Brain microvascular endothelial cell (primary cell): ENCODE data around the gene SESTD1.

Experiments used
- DNase-seq: peaks from one replicate; pipeline ENCODE4 v3.0.0-alpha.2; 2020
- H3K27ac ChIP-seq: fragments of 250-450 bp; sonication (Bioruptor Pico); 2 replicates; pipeline ENCODE4 v1.5.1; 2020; ENCODE audit warnings: mild to moderate bottlenecking, moderate library complexity
- H3K27me3 ChIP-seq: fragments of 250-450 bp; sonication (Bioruptor Pico); replicated peaks from 2 replicates; pipeline ENCODE4 v1.5.1; 2020; ENCODE audit warnings: mild to moderate bottlenecking
- H3K36me3 ChIP-seq: fragments of 250-450 bp; sonication (Bioruptor Pico); replicated peaks from 2 replicates; pipeline ENCODE4 v1.5.1; 2020; ENCODE audit warnings: mild to moderate bottlenecking
- H3K4me3 ChIP-seq: 2 replicates; pipeline ENCODE4 v1.5.1; 2011; ENCODE audit warnings: low read depth, mild to moderate bottlenecking, control low read depth, low read length, moderate library complexity
- in situ Hi-C: cut with HindIII; loops from 2 replicates; pipeline ENCODE4 v1.10.0; 2017; ENCODE audit warnings: low sequenced_read_pairs, low pct_ligation_motif_present
- TF ChIP-seq, protein P1 (sequence below): IDR thresholded peaks from 2 replicates; pipeline ENCODE4 v1.5.1; 2011; ENCODE audit warnings: low read depth, mild to moderate bottlenecking, moderate library complexity, low read length, control low read depth, inconsistent platforms; ENCODE audit errors: missing control alignments

The SESTD1 gene

DNA sequence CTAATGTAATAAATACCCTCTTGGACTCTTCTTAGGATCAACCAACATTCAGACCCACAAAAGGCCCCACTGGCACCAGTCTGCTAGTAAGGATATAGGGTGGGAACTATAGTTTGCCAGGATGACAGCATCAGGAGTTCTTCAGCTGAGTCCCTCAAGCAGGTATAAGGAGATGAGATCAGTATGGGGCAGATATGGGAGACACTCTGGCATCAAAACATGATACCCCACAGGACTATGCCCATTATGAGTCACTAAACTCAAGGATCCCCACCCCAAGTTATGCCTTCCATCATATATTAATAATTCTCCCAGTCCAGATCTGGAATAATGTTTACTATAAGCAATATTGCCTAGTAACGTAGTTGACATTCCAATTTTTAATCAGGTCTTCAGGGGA, 131.6 kb downstream of the SESTD1 start:
- TF ChIP-seq, protein P1, sequence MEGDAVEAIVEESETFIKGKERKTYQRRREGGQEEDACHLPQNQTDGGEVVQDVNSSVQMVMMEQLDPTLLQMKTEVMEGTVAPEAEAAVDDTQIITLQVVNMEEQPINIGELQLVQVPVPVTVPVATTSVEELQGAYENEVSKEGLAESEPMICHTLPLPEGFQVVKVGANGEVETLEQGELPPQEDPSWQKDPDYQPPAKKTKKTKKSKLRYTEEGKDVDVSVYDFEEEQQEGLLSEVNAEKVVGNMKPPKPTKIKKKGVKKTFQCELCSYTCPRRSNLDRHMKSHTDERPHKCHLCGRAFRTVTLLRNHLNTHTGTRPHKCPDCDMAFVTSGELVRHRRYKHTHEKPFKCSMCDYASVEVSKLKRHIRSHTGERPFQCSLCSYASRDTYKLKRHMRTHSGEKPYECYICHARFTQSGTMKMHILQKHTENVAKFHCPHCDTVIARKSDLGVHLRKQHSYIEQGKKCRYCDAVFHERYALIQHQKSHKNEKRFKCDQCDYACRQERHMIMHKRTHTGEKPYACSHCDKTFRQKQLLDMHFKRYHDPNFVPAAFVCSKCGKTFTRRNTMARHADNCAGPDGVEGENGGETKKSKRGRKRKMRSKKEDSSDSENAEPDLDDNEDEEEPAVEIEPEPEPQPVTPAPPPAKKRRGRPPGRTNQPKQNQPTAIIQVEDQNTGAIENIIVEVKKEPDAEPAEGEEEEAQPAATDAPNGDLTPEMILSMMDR = no peak
- Histone ChIP-seq H3K36me3 (no peaks in the 10 kb centered on the region), H3K27ac (no peak overlapping the region), H3K4me3 (no peak overlapping the region), H3K27me3 (no peaks in the 10 kb centered on the region)
- DNase-seq = no peak
- in situ Hi-C loops = no loop called here

DNA sequence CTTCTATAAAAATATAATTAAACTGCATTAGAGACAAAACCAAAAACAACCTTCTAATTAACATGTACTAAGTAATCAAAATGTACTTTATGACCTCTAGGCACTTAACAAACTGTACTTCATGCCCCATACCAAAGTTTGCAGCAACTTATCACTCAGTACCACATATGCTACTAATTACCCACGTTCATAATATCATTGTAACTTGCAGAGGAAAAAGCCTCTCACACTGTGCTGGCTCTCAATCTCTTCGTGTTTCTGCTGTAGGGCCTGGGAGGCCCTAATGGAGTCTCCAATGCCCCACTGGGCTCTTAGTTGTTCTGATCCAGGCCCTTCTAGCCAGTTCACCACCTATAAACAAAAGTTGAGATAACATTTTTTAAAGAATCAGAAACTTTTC, 132.6 kb downstream of the SESTD1 start:
- Histone ChIP-seq H3K27ac (no peak overlapping the region), H3K4me3 (no peak overlapping the region), H3K36me3 (no peaks in the 10 kb centered on the region), H3K27me3 (no peaks in the 10 kb centered on the region)
- TF ChIP-seq, protein P1 = no peak
- DNase-seq = no peak
- in situ Hi-C loops = no loop called here

DNA sequence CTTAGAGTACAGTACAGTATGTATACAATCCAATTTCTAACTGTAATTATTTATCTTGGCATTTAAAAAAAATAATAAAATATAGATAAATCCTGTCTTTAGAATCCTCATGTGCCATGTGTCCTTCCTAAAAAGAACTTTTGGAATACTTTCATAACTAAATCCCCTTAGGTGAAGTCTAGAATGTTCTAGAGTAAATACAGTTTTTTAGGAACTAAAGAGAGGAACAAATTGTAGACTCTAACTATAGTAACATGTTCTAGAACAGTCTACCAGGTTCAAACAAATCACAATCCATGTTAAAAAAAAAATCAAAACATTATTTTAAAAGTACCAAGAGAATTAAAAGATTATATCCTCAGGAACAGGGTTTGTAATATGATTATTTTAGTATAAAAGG, 134.1 kb downstream of the SESTD1 start:
- no peaks in the 10 kb centered on the region for H3K27me3 ChIP-seq
- DNase-seq = no peak
- TF ChIP-seq, protein P1 = no peak
- no peaks in the 10 kb centered on the region for H3K36me3 ChIP-seq
- no peak overlapping the region for H3K27ac ChIP-seq
- in situ Hi-C loops = no loop called here
- H3K4me3 ChIP-seq = no peak overlapping the region

DNA sequence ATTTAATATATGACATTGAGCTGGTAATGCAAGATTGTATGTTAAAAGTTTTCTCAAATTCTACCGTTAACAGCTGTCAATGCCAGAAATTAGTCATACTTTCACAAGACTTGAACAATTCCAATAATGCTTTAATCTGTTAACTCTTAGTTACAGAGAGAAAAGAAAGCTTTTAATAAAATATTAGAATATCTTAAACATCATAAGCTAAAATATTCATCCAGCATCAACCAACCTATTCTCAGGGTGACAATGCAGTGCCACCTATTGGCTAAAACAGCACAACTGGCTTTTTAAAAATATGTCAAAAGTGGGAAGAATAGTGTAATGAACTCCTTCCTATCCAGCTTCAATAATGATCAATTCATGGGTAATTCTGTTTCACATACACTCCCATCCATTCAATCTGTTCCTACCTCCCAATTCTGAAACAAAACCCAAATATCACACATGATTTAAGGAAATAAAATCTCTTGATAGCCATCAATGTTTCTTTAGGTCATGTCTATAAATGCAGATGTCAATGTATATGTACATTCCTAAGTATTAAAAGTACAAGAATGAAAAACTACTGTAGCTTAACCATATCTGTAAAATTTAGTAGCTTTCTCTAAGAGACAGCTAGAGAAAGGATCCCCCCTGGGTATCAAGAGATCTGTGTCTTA, 134.9 kb downstream of the SESTD1 start:
- Histone ChIP-seq H3K36me3 (no peaks in the 10 kb centered on the region), H3K27me3 (no peaks in the 10 kb centered on the region), H3K4me3 (no peak overlapping the region), H3K27ac (no peak overlapping the region)
- DNase-seq = no peak
- in situ Hi-C loops = no loop called here
- TF ChIP-seq, protein P1 = peak; percentile 64

DNA sequence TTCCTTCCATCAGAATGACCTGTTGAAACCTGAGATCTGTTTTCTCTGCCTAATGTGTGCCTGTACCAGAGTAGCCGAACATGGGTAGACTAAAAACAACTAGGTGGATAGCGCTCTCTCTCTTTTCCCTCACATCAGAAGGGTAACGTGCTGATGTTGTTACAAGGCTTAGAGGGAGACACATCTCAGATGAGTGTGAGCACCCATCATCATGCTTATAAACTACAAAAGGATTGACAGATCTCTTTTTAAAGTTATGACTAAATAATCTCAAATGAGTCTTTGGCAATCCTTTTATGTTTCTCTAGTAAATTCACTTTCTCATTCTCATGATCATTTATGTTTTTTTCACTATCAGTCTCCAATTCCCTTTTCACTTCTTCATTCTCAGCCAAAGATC, 139.2 kb downstream of the SESTD1 start:
- Histone ChIP-seq H3K27me3 (no peaks in the 10 kb centered on the region), H3K4me3 (no peak overlapping the region), H3K27ac (no peak overlapping the region), H3K36me3 (no peaks in the 10 kb centered on the region)
- in situ Hi-C loops = no loop called here
- no peak for DNase-seq
- TF ChIP-seq, protein P1 = no peak

DNA sequence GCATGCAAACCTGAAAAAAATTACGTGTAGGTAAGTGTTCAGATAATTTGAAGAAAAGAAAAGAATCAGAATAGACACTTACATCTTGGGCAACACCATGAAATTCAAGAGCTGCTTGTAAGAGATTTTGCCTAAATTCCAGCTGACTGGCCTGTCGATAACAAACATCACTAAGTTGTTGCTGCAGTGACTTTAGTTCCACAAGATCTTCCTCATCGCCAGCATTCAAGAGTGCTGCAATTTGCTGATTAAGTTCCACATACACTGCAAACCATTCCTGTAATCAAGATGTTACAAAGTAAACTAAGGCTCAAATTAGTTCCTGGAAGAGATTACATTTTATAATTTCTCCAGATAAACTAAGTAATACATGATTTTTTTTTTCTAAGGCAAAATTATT, 140.3 kb downstream of the SESTD1 start:
- Histone ChIP-seq H3K27ac (no peak overlapping the region), H3K36me3 (no peaks in the 10 kb centered on the region), H3K27me3 (no peaks in the 10 kb centered on the region), H3K4me3 (no peak overlapping the region)
- TF ChIP-seq, protein P1 = no peak
- in situ Hi-C loops = no loop called here
- DNase-seq = no peak
